Small intestine (tissue), 7 donors: ENCODE results near the gene ALOX15. TPM values are rescaled to one million over a fixed set of nuclear protein-coding genes. Genes with fewer than 3 reads are reported as not detected.
A peak's percentile ranks its signal among the peaks of the same experiment; 100 is the strongest.

Source experiments
- DNase-seq, 2 donors: peaks; one replicate each; pipeline versions ENCODE4 v3.0.0 to v3.0.0-alpha.2; 2013
- FAIRE-seq: peaks from 2 replicates; lab custom pipeline; 2012; peaks lifted over from hg19 to GRCh38; lab: Jason Lieb, UNC
- H3K27ac ChIP-seq, 3 donors: one replicate each; pipeline ENCODE4 v1.5.1; 2013; ENCODE audit warnings: low read length in 2 of 3, mild to moderate bottlenecking in 2 of 3, control low read depth in 1 of 3, inconsistent platforms in 1 of 3, low read depth in 1 of 3, moderate library complexity in 1 of 3
- H3K27me3 ChIP-seq, 3 donors: one replicate each; pipeline ENCODE4 v1.6.1; 2013; ENCODE audit warnings: low read length in 3 of 3, inconsistent platforms in 1 of 3; ENCODE audit not compliant: control insufficient read depth in 3 of 3, insufficient read depth in 3 of 3
- H3K36me3 ChIP-seq, 3 donors: one replicate each; pipeline ENCODE4 v1.6.1; 2013; ENCODE audit warnings: low read length in 3 of 3, inconsistent platforms in 1 of 3, low read depth in 1 of 3, mild to moderate bottlenecking in 1 of 3, moderate library complexity in 1 of 3; ENCODE audit not compliant: control insufficient read depth in 3 of 3, insufficient read depth in 2 of 3
- H3K4me1 ChIP-seq, 3 donors: one replicate each; pipeline ENCODE4 v1.6.1; 2013; ENCODE audit warnings: low read length in 2 of 3, inconsistent platforms in 1 of 3, low read depth in 1 of 3, mild to moderate bottlenecking in 1 of 3, moderate library complexity in 1 of 3; ENCODE audit not compliant: control insufficient read depth in 3 of 3, insufficient read depth in 2 of 3
- H3K4me3 ChIP-seq, 3 donors: one replicate each; pipeline ENCODE4 v1.5.1; 2013; ENCODE audit warnings: low read length in 3 of 3, control low read depth in 1 of 3, inconsistent platforms in 1 of 3, low read depth in 1 of 3, mild to moderate bottlenecking in 1 of 3, moderate library complexity in 1 of 3
- H3K9me3 ChIP-seq, 2 donors: one replicate each; pipeline ENCODE4 v1.6.1; 2013; ENCODE audit warnings: low read depth in 1 of 2, low read length in 1 of 2; ENCODE audit not compliant: control insufficient read depth in 2 of 2, insufficient read depth in 1 of 2
- WGBS, 3 donors: extraction: QIAGEN DNeasy Blood & Tissue Kit; methylation state at CpG; one replicate each; pipeline ENCODE4 v1.1.7; 2013; 5-methylcytosine and 5-hydroxymethylcytosine counted together
- polyA plus RNA-seq, 4 donors: library from polyadenylated mRNA; stranded (reverse) in 3 of 4; unstranded in 1 of 4; fragments of 200-250 nt in 3 of 4; fragments of 120-200 nt in 1 of 4; gene quantifications; one replicate each; pipeline versions ENCODE4 v1.2.1 to v1.2.3, GENCODE V29; 2013
- donor health status: healthy with polysubstance abuse.
- donor health status: control.
- donor health status: control.
- donor health status: Bipolar disorder and iron deficiency.
- donor health status: healthy.

ALOX15 gene
- polyA plus RNA-seq, 4 donors, result 0.15 to 0.49 (median 0.27) TPM; not detected in 1

- DNase-seq (peak in 1 of 2 donors; percentile 41), FAIRE-seq (no peak)
- WGBS, 3 donors, result 50 to 62% (median 55%) methylated on average over 9 of the region's 9 CpGs
- Histone ChIP-seq H3K27me3 (peaks cover 8 to 21% (median 18%) of the 10 kb centered on the region in 3 donors), H3K4me3 (no peak overlapping the region), H3K36me3 (peaks cover 0 to 7% (median 0%) of the 10 kb centered on the region in 3 donors), H3K9me3 (no peaks in the 10 kb centered on the region), H3K4me1 (peaks cover 0 to 42% (median 0%) of the 10 kb centered on the region in 3 donors), H3K27ac (peak overlapping the region in 1 of 3 donors; percentile 27)
Measured at GRCh38 chr17:4587803-4588202, 53.7 kb downstream of the ALOX15 start.

- no peak for DNase-seq
- H3K9me3 ChIP-seq, result no peaks in the 10 kb centered on the region
- H3K27me3 ChIP-seq, result peaks cover 11 to 23% (median 18%) of the 10 kb centered on the region in 3 donors
- H3K27ac ChIP-seq, result peak overlapping the region in 1 of 3 donors; percentile 17
- 80 to 94% (median 91%) methylated on average over 7 of the region's 7 CpGs for WGBS, 3 donors
- H3K4me3 ChIP-seq, result no peak overlapping the region
- FAIRE-seq, result no peak
- H3K4me1 ChIP-seq, result peaks cover 0 to 42% (median 0%) of the 10 kb centered on the region in 3 donors
- peaks cover 0 to 5% (median 0%) of the 10 kb centered on the region in 3 donors for H3K36me3 ChIP-seq
Measured at GRCh38 chr17:4587195-4587594, 54.3 kb downstream of the ALOX15 start.

DNA sequence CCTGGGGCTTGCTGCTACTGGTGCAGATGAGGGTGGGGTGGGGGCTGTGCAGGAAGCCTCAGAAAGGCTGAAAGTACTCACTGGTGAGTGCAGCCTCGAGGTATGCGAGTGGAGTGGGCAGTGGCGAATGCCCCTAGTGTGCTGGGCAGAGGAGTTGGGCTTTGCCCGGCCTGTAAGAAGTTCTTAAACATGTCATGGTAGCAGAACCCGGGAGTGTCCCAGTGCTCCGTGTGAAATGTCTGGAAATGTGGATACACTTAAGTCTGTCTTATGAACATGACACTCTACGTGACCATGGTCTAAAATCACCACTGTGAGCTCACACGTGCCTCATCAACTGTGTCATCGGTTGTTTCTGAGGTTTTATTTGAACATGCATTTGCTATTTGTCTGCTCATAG is 55.4 kb downstream of the ALOX15 start:
- peak in 1 of 2 donors; percentile 15 for DNase-seq
- Histone ChIP-seq H3K27ac (no peak overlapping the region), H3K4me3 (peak overlapping the region in 1 of 3 donors; percentile 46), H3K9me3 (no peaks in the 10 kb centered on the region), H3K36me3 (peaks cover 0 to 2% (median 0%) of the 10 kb centered on the region in 3 donors), H3K4me1 (peaks cover 0 to 42% (median 0%) of the 10 kb centered on the region in 3 donors), H3K27me3 (peaks cover 11 to 23% (median 18%) of the 10 kb centered on the region in 3 donors)
- no peak for FAIRE-seq
- WGBS, 3 donors, result 79 to 84% (median 79%) methylated on average over 9 of the region's 9 CpGs

DNA sequence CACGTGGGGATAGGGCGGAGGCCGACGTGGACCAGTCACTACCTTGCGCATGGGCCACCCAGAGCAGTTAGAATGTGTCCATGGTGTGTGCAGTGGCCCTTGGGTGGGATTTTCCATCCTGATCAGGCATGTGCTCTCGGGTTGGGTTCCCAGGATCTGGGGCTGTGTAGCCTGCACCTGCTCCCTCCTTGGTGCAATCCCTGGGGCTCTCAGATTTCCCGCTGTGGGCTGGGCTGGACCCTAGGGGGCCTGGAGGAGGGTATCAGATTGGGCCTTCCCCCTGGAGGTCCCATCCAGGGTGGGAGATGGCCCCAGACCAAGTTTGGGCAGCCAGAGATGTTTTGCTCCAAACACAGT is 55.9 kb downstream of the ALOX15 start:
- DNase-seq (no peak), FAIRE-seq (no peak)
- Histone ChIP-seq H3K27ac (no peak overlapping the region), H3K4me3 (peak overlapping the region in 1 of 3 donors; percentile 46), H3K9me3 (no peaks in the 10 kb centered on the region), H3K36me3 (peaks cover 0 to 2% (median 0%) of the 10 kb centered on the region in 3 donors), H3K4me1 (peaks cover 0 to 42% (median 0%) of the 10 kb centered on the region in 3 donors), H3K27me3 (peaks cover 11 to 23% (median 18%) of the 10 kb centered on the region in 3 donors)
- 37 to 66% (median 51%) methylated on average over 7 of the region's 7 CpGs for WGBS, 3 donors

DNA sequence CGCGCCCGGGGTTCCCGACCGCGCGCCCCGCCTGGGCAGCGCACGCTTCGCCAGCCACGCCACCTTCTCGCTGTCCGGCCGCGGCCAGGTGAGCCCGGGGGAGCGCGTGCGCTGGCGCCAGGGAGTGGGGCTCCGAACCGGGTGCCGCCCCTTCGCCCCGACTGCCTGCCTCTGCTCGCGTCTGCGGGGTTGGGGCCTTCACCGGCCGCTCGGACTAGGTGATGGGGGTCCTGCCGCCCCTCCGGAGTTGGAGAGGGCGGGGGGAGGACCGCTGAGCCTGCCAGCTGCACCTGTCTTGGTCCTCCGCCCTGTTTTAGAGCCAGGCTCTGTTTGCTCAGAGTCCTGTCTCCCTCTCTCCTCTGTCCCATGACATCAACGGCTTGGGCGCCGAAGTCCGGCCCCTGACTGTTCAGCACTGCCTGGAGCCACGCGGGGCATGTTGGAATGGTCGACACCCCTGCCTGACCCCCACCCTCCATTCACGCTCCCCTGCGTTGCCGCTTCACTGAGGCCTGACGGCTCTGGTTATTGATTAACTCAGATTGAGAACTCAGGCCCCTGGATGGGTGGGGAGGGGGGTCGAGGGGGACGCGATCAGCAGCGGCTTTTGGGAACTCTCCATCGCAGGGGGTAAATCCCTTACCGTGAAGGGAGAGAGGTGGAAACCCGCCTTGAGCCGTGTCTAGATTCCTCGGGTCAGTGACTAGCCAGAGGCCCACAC is 56.4 kb downstream of the ALOX15 start:
- H3K9me3 ChIP-seq, result no peaks in the 10 kb centered on the region
- H3K27me3 ChIP-seq, result peaks cover 11 to 23% (median 18%) of the 10 kb centered on the region in 3 donors
- peaks cover 0 to 2% (median 0%) of the 10 kb centered on the region in 3 donors for H3K36me3 ChIP-seq
- DNase-seq, result peak in 1 of 2 donors; percentile 65
- WGBS, 3 donors, result 8 to 20% (median 18%) methylated on average over 32 to 57 of the region's 57 CpGs
- peak overlapping the region in 2 of 3 donors; percentile 46 to 49 for H3K4me3 ChIP-seq
- no peak for FAIRE-seq
- H3K27ac ChIP-seq, result no peak overlapping the region
- H3K4me1 ChIP-seq, result peaks cover 0 to 42% (median 0%) of the 10 kb centered on the region in 3 donors

GRCh38 chr17:4584101-4584916 is 57.2 kb downstream of the ALOX15 start, which contains the start of gene SMTNL2:
TSS of gene SMTNL2 (plus strand) at chr17:4584529. CDS start at chr17:4584606, 77 bp downstream.
- WGBS, 3 donors, result 0 to 2% (median 1%) methylated on average over 53 to 100 of the region's 100 CpGs

DNA sequence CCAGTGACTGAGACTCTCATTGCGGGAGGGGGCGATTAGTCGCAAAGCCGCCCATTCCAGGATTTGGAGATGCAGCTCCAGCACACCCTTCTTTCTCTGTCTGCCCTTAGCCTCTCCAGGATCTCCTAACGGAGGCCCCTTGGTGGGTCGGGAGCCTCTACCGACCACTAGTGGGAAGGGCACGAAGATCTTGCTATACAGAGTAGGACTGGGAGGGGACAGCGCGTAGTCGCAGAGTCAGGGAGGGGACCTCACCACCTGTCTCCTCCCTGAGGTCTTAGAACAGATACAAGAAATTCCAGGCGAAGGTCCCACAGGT is 57.7 kb downstream of the ALOX15 start:
- no peaks in the 10 kb centered on the region for H3K9me3 ChIP-seq
- peak overlapping the region in 2 of 3 donors; percentile 49 to 52 for H3K4me3 ChIP-seq
- no peak for FAIRE-seq
- H3K27me3 ChIP-seq, result peaks cover 11 to 23% (median 18%) of the 10 kb centered on the region in 3 donors
- H3K36me3 ChIP-seq, result peaks cover 0 to 2% (median 0%) of the 10 kb centered on the region in 3 donors
- DNase-seq, result peak in 1 of 2 donors; percentile 75
- WGBS, 3 donors, result 20 to 34% (median 31%) methylated on average over 10 to 12 of the region's 12 CpGs
- peaks cover 0 to 40% (median 0%) of the 10 kb centered on the region in 3 donors for H3K4me1 ChIP-seq
- peak overlapping the region in 1 of 3 donors; percentile 21 for H3K27ac ChIP-seq

More at GRCh38 chr17:4584101-4584916, 57.2 kb downstream of the ALOX15 start, which contains the start of gene SMTNL2:
- FAIRE-seq (no peak), DNase-seq (peak in 1 of 2 donors; percentile 76)
- H3K27ac ChIP-seq, result peak within 1 kb of the TSS in 1 of 3 donors; percentile 21
- no peaks in the 10 kb centered on the region for H3K9me3 ChIP-seq
- H3K27me3 ChIP-seq, result peaks cover 11 to 23% (median 18%) of the 10 kb centered on the region in 3 donors
- H3K4me3 ChIP-seq, result peak within 1 kb of the TSS in 2 of 3 donors; percentile 49 to 52
- peaks cover 0 to 2% (median 0%) of the 10 kb centered on the region in 3 donors for H3K36me3 ChIP-seq
- peaks cover 0 to 42% (median 0%) of the 10 kb centered on the region in 3 donors for H3K4me1 ChIP-seq

- 75 to 86% (median 77%) methylated on average over 3 of the region's 3 CpGs for WGBS, 3 donors
- peaks cover 0 to 2% (median 0%) of the 10 kb centered on the region in 3 donors for H3K36me3 ChIP-seq
- DNase-seq (no peak), FAIRE-seq (no peak)
- H3K27ac ChIP-seq, result no peak overlapping the region
- no peak overlapping the region for H3K4me3 ChIP-seq
- peaks cover 0 to 35% (median 0%) of the 10 kb centered on the region in 3 donors for H3K4me1 ChIP-seq
- no peaks in the 10 kb centered on the region for H3K9me3 ChIP-seq
- H3K27me3 ChIP-seq, result peaks cover 11 to 23% (median 18%) of the 10 kb centered on the region in 3 donors
Measured at GRCh38 chr17:4583206-4583605, 58.3 kb downstream of the ALOX15 start.
